ENCODE measurements around the gene SRGAP3.

DNA sequence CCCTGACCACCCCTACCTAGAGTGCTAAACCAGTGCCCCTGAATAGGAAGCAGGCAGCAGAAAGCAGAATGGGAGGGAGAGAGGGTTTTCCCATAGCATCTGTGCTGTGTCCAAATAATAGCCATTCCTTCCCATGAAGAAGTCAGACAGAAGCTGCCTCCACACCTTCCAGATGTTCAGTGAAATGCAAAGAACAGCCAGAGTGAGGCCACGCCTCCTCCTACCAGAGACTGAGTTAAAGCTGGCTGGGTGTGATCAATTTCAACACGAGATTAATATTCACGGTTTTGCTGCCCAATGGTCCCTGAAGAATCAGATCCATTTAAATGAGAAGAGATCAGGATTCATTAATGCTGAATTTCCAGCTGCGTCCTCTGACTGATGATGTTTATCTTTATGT is 111.8 kb downstream of the SRGAP3 start:
- TF ChIP-seq CTCF (IDR thresholded peaks at IDR 0.05) (no peak), POLR2A (IDR thresholded peaks at IDR 0.05) (no peak)
